GM12892 (cell line): ENCODE data around the gene PALM2AKAP2.
"Not testable (repeated sequence)": the region's sequence is repeated elsewhere in the genome, so short reads cannot be mapped to it uniquely, and the experiment has no call there.

Experiments used
- DNase-seq: peaks from one replicate; pipeline ENCODE4 v3.0.0; 2011; ENCODE audit not compliant: insufficient read length
- FAIRE-seq: peaks from 2 replicates; lab custom pipeline; 2011; peaks lifted over from hg19 to GRCh38; lab: Jason Lieb, UNC
- POLR2A ChIP-seq: IDR thresholded peaks from 2 replicates; pipeline ENCODE4 v1.6.1; 2011; ENCODE audit warnings: low read depth, low read length, control low read depth
- POLR2AphosphoS5 ChIP-seq: IDR thresholded peaks from 2 replicates; pipeline ENCODE4 v1.6.1; 2011; ENCODE audit warnings: low read depth, low read length, control low read depth
- TAF1 ChIP-seq: IDR thresholded peaks from 2 replicates; pipeline ENCODE4 v1.6.1; 2011; ENCODE audit warnings: low read depth, mild to moderate bottlenecking, control low read depth, low read length, borderline replicate concordance

The PALM2AKAP2 gene

GRCh38 chr9:109815366-109815947 is 35.5 kb downstream of the PALM2AKAP2 start:
- no peak for TF ChIP-seq TAF1
- no peak for TF ChIP-seq POLR2AphosphoS5
- TF ChIP-seq POLR2A = no peak
- DNase-seq (no peak), FAIRE-seq (no peak)

DNA sequence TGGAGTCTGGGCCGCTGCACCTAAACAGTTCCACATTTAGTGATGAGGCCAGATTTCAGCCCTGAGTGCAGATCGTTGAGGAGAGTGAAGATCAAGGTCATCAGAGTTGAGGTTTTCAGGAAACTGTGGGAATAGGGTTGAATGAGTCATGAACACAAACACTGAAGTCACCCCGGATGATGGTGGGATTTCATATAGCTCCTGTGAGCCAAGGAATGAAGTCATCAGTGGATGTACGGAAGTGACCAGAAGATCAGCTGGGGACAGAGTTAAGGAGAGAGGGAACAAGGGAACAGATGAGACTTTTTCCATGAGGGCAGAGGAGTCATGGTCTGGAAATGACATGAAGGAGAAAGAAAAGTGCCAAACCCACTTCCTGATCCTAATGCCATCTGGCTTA is 36.5 kb downstream of the PALM2AKAP2 start:
- no peak for DNase-seq
- TF ChIP-seq TAF1 (no peak), POLR2AphosphoS5 (no peak), POLR2A (no peak)
- no peak for FAIRE-seq

DNA sequence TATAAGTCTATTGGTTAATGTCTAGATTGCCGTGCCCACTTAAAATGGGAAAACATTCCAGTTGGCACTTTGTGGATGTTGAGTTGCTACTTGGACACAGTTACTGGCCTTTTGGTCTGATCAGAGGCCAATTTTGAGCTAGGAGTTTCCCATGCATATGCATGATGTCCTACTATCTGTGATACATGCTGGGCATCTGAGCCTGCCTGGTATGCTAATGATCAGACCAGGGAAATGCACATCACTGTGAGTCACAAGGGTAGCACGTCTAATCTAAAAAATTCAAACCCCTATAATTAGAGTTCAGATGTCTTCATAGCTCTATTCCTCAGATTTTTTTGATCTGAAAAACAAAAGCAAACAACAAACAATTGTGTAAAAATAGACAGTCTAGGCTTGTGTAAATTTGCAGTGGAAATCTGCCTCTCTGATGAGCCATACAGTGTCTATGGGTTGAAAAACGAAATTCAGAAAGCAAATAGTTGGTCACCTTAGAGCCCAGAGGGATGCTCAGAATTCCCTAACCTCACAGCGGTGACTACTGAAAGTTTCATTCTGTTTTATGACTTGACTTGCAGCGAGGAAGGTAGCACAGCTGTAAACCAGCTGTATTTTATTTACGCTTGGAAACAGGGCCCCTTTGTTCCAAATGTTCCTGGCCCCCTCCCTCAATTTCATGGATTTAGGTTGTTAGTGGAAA is 37.3 kb downstream of the PALM2AKAP2 start:
- DNase-seq = no peak
- no peak for TF ChIP-seq POLR2AphosphoS5
- TF ChIP-seq POLR2A = no peak
- TF ChIP-seq TAF1 = no peak
- FAIRE-seq = no peak

GRCh38 chr9:109817846-109818472 is 38.0 kb downstream of the PALM2AKAP2 start:
- DNase-seq (peak; percentile 7), FAIRE-seq (peak; percentile 93)
- no peak for TF ChIP-seq POLR2AphosphoS5

GRCh38 chr9:109821711-109822110 is 41.7 kb downstream of the PALM2AKAP2 start:
- DNase-seq (no peak), FAIRE-seq (no peak)
- TF ChIP-seq TAF1 (no peak), POLR2A (no peak), POLR2AphosphoS5 (no peak)

- DNase-seq, FAIRE-seq: not testable (repeated sequence)
These were observed 45.4 kb downstream of the PALM2AKAP2 start for GRCh38 chr9:109825383-109825782.

DNA sequence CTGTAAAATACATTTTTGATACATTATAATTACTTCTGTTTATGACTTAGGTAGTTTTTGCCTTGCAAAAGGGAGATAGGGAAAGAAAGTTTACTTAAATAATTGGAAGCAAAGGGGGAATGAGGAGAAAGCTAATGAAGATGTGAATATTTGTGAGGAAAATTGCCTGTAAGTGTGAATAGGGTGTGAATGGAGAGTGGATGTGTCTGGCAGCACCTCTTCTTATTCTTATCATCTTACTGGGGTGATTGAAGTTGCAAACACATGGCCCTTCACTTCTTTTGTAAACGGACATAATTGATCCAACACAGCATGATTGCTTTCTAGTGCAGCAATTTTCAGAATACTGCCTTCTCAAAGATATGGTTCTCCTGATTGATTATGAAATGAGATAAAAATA is 46.6 kb downstream of the PALM2AKAP2 start:
- TF ChIP-seq POLR2A (no peak), TAF1 (no peak), POLR2AphosphoS5 (no peak)
- no peak for DNase-seq
- FAIRE-seq = no peak

DNA sequence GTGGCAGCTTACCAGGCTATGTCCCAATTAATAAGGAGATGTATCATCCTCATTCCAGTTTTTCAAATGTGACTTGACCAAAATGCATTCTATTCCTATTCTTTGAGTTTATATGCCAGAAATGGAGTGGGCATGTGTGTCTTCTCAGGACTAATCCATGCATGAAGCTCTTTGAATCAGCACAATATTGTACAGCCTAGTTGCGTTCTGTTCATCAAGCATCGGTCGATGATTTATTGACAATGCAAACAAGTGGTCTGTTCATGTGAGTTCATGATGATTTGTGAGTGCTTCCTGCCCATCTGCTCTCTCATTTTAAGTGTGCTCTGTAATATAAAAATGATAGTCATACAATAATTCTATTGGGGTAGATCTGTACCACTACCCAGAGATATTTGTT is 48.3 kb downstream of the PALM2AKAP2 start:
- DNase-seq (no peak), FAIRE-seq (no peak)

More for the DNA sequence above, 48.3 kb downstream of the PALM2AKAP2 start:
- no peak for TF ChIP-seq TAF1
